ENCODE results near the gene UST.

DNA sequence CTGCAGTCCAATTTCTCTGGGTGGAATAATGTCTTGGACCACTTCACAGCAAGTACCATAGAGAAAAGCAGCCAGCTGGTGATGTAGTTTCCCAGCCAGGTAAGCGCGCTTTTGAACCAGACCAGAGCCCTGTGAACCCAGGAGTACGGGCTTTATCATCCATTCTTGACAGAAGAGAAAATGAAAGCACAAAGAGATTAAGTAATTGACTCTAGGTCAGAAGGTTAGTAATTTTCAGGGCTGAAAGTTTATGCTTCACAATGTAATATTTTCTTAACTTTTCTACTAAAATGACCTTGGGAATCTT lies 7.1 kb upstream of the UST start:
- TF ChIP-seq ZNF224 (CRISPR knock-in tag; IDR thresholded peaks at IDR 0.05) = no peak
- no peak for TF ChIP-seq ESRRA (IDR thresholded peaks at IDR 0.05; ENCODE audit: borderline replicate concordance, low read depth)
- TF ChIP-seq BRCA1 (IDR thresholded peaks at IDR 0.05) = no peak
- TF ChIP-seq BRCA1 (CRISPR knock-in tag; IDR thresholded peaks at IDR 0.05) = no peak
- TF ChIP-seq, protein P1, sequence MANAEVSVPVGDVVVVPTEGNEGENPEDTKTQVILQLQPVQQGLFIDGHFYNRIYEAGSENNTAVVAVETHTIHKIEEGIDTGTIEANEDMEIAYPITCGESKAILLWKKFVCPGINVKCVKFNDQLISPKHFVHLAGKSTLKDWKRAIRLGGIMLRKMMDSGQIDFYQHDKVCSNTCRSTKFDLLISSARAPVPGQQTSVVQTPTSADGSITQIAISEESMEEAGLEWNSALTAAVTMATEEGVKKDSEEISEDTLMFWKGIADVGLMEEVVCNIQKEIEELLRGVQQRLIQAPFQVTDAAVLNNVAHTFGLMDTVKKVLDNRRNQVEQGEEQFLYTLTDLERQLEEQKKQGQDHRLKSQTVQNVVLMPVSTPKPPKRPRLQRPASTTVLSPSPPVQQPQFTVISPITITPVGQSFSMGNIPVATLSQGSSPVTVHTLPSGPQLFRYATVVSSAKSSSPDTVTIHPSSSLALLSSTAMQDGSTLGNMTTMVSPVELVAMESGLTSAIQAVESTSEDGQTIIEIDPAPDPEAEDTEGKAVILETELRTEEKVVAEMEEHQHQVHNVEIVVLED (CRISPR knock-in tag; IDR thresholded peaks at IDR 0.05) = no peak
- TF ChIP-seq, protein P2, sequence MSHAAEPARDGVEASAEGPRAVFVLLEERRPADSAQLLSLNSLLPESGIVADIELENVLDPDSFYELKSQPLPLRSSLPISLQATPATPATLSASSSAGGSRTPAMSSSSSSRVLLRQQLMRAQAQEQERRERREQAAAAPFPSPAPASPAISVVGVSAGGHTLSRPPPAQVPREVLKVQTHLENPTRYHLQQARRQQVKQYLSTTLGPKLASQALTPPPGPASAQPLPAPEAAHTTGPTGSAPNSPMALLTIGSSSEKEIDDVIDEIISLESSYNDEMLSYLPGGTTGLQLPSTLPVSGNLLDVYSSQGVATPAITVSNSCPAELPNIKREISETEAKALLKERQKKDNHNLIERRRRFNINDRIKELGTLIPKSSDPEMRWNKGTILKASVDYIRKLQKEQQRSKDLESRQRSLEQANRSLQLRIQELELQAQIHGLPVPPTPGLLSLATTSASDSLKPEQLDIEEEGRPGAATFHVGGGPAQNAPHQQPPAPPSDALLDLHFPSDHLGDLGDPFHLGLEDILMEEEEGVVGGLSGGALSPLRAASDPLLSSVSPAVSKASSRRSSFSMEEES (CRISPR knock-in tag; IDR thresholded peaks at IDR 0.05) = no peak
- TF ChIP-seq KAT8 (IDR thresholded peaks at IDR 0.05; ENCODE audit: low read depth) = no peak
